Panc1 (cell line): ENCODE data around the gene CTNNA1. TPM values are rescaled to one million over a fixed set of nuclear protein-coding genes. Genes with fewer than 3 reads are reported as not detected.

ENCODE experiments used
- ATAC-seq: fragments of 200-7000 bp; cut with Tn5 transposase; 2 replicates; pipeline ENCODE4 v1.9.1; 2020; ENCODE audit warnings: mild to moderate bottlenecking, moderate library complexity
- BruUV-seq: library from RNA; stranded (reverse); fragments of 400-500 nt; replicated peaks from 2 replicates; lab custom pipeline; 2021; lab: Mats Ljungman, UMichigan
- CTCF ChIA-PET: fragments of 300-600 bp; sonication (Branson Sonifier 250); formaldehyde crosslinking; loops from one replicate; lab custom pipeline; 2022; ENCODE audit warnings: antibody characterized with exemption; lab: Charles Lee
- POLR2A ChIA-PET: fragments of 300-600 bp; sonication (Branson Sonifier 250); formaldehyde crosslinking; loops from one replicate; lab custom pipeline; 2022; ENCODE audit warnings: antibody characterized with exemption; lab: Charles Lee
- DNase-seq: peaks from one replicate; pipeline ENCODE4 v3.0.0-alpha.2; 2010; ENCODE audit warnings: low read depth, low spot score
- H3K27ac ChIP-seq: 2 replicates; pipeline ENCODE4 v1.5.1; 2011; ENCODE audit warnings: mild to moderate bottlenecking, low read length, inconsistent platforms
- H3K27me3 ChIP-seq: fragments of 200-500 bp; sonication (Bioruptor generic); 2 replicates; pipeline ENCODE4 v1.6.0; 2014; ENCODE audit warnings: low read length, inconsistent platforms; ENCODE audit not compliant: control insufficient read depth, insufficient read depth
- H3K36me3 ChIP-seq: fragments of 200-500 bp; sonication (Bioruptor generic); 2 replicates; pipeline ENCODE4 v1.5.1; 2014; ENCODE audit warnings: inconsistent platforms, mild to moderate bottlenecking, low read length, moderate library complexity; ENCODE audit not compliant: control insufficient read depth, insufficient read depth
- H3K4me1 ChIP-seq: 2 replicates; pipeline ENCODE4 v1.5.1; 2011; ENCODE audit warnings: inconsistent platforms, mild to moderate bottlenecking, low read length, moderate library complexity; ENCODE audit not compliant: control insufficient read depth, insufficient read depth
- H3K4me3 ChIP-seq, 2 experiments: 2 replicates each; pipeline ENCODE4 v1.5.1; 2011 to 2012; ENCODE audit warnings: low read depth in 2 of 2, low read length in 2 of 2, mild to moderate bottlenecking in 2 of 2, inconsistent platforms in 1 of 2, moderate library complexity in 1 of 2
- H3K9me3 ChIP-seq: fragments of 200-500 bp; sonication (Bioruptor generic); 2 replicates; pipeline ENCODE4 v1.5.1; 2014; ENCODE audit warnings: low read depth, mild to moderate bottlenecking, inconsistent platforms, low read length, moderate library complexity; ENCODE audit not compliant: control insufficient read depth, insufficient read depth
- POLR2AphosphoS5 ChIP-seq: IDR thresholded peaks from 2 replicates; pipeline ENCODE4 v1.6.1; 2012; ENCODE audit warnings: mild to moderate bottlenecking, low read depth, low read length, moderate library complexity
- SIN3A ChIP-seq: IDR thresholded peaks from 2 replicates; pipeline ENCODE4 v1.6.1; 2012; ENCODE audit warnings: low read depth, mild to moderate bottlenecking, low read length, moderate library complexity, borderline replicate concordance; ENCODE audit not compliant: insufficient read depth
- TCF7L2 ChIP-seq: IDR thresholded peaks from 2 replicates; pipeline ENCODE4 v1.6.1; 2011; ENCODE audit warnings: mild to moderate bottlenecking, low read depth, low read length, inconsistent platforms
- in situ Hi-C: cut with HindIII; loops from 2 replicates; pipeline ENCODE4 v1.10.0; 2016; ENCODE audit warnings: low sequenced_read_pairs, low pct_unique_long_range_greater_than_20kb
- intact Hi-C: fragments of 100-400 bp; cut with micrococcal nuclease; formaldehyde crosslinking; loops from one replicate; pipeline ENCODE4 v1.10.0; 2022; ENCODE audit not compliant: unreplicated experiment
- total RNA-seq: library from RNA; stranded (reverse); gene quantifications from one replicate; pipeline ENCODE4 v1.2.1, GENCODE V29; 2021; ENCODE audit not compliant: unreplicated experiment
- TF ChIP-seq, protein P1 (sequence below): fragments of 450-650 bp; IDR thresholded peaks from 2 replicates; pipeline ENCODE4 v1.5.1; 2017; ENCODE audit warnings: mild to moderate bottlenecking
- TF ChIP-seq, protein P2 (sequence below), 2 experiments: IDR thresholded peaks; 2 replicates each; pipeline ENCODE4 v1.6.1; 2011 to 2012; ENCODE audit warnings: low read depth in 2 of 2, control low read depth in 1 of 2, low read length in 1 of 2, mild to moderate bottlenecking in 1 of 2, moderate library complexity in 1 of 2; ENCODE audit not compliant: insufficient read depth in 1 of 2

Gene CTNNA1
- total RNA-seq, 1 experiment from 2014 or later = 298 TPM

DNA sequence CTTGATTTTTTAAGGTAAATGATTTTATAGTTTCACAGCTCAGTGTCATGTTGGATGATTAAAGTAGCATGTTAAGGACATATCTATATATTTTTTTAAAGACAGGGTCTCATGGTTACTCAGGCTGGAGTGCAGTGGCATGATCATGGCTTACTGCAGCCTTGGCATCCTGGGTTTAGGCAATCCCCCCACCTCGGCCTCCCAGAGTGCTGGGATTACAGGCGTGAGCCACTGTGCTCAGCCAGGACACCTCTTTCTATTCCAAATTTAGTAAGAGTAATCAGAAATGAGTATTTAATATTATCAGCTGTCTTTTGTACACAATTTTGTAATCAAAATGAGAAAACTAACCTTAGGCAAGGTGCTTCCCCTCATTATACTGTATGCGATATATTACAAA, 160.5 kb downstream of the CTNNA1 start:
- ATAC-seq (no peak), DNase-seq (no peak)
- in situ Hi-C loops = no loop called here
- no peaks in the 10 kb centered on the region for H3K27me3 ChIP-seq
- ChIA-PET POLR2A (no interaction called here), CTCF (no interaction called here)
- no peaks in the 10 kb centered on the region for H3K4me1 ChIP-seq
- intact Hi-C loops = no loop called here
- no peak overlapping the region for H3K27ac ChIP-seq
- no peaks in the 10 kb centered on the region for H3K9me3 ChIP-seq
- BruUV-seq = no TSS peak
- TF ChIP-seq SIN3A (no peak), TCF7L2 (no peak), POLR2AphosphoS5 (no peak)
- TF ChIP-seq, protein P1, sequence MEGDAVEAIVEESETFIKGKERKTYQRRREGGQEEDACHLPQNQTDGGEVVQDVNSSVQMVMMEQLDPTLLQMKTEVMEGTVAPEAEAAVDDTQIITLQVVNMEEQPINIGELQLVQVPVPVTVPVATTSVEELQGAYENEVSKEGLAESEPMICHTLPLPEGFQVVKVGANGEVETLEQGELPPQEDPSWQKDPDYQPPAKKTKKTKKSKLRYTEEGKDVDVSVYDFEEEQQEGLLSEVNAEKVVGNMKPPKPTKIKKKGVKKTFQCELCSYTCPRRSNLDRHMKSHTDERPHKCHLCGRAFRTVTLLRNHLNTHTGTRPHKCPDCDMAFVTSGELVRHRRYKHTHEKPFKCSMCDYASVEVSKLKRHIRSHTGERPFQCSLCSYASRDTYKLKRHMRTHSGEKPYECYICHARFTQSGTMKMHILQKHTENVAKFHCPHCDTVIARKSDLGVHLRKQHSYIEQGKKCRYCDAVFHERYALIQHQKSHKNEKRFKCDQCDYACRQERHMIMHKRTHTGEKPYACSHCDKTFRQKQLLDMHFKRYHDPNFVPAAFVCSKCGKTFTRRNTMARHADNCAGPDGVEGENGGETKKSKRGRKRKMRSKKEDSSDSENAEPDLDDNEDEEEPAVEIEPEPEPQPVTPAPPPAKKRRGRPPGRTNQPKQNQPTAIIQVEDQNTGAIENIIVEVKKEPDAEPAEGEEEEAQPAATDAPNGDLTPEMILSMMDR = no peak
- TF ChIP-seq, protein P2, sequence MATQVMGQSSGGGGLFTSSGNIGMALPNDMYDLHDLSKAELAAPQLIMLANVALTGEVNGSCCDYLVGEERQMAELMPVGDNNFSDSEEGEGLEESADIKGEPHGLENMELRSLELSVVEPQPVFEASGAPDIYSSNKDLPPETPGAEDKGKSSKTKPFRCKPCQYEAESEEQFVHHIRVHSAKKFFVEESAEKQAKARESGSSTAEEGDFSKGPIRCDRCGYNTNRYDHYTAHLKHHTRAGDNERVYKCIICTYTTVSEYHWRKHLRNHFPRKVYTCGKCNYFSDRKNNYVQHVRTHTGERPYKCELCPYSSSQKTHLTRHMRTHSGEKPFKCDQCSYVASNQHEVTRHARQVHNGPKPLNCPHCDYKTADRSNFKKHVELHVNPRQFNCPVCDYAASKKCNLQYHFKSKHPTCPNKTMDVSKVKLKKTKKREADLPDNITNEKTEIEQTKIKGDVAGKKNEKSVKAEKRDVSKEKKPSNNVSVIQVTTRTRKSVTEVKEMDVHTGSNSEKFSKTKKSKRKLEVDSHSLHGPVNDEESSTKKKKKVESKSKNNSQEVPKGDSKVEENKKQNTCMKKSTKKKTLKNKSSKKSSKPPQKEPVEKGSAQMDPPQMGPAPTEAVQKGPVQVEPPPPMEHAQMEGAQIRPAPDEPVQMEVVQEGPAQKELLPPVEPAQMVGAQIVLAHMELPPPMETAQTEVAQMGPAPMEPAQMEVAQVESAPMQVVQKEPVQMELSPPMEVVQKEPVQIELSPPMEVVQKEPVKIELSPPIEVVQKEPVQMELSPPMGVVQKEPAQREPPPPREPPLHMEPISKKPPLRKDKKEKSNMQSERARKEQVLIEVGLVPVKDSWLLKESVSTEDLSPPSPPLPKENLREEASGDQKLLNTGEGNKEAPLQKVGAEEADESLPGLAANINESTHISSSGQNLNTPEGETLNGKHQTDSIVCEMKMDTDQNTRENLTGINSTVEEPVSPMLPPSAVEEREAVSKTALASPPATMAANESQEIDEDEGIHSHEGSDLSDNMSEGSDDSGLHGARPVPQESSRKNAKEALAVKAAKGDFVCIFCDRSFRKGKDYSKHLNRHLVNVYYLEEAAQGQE (IDR thresholded peaks at IDR 0.05; ENCODE audit: insufficient read depth in 1 of 2, low read depth in 2 of 2, low read length in 1 of 2) = no peak
- no peaks in the 10 kb centered on the region for H3K36me3 ChIP-seq
- H3K4me3 ChIP-seq = no peak overlapping the region

DNA sequence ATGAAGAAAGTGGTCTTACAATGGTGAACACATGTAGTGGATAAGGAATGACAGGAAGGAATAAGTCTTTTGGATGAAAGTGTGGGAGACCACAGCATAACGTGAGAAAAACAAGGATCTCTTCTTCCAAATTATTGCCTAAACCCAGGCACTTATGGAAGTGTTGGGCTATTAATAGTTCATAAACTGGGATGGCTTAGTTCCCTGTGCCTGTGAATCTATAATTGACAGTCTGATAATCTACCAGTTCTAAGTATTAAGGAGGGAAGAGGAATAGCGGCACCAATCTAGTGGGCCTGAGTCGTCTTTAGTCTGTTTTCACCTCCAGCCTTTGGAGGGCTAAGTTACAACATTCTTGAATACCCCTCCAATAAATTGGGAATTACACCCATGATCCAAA, 161.1 kb downstream of the CTNNA1 start:
- CTCF ChIA-PET = no interaction called here
- in situ Hi-C loops = no loop called here
- TF ChIP-seq POLR2AphosphoS5 = no peak
- TF ChIP-seq, protein P2 (IDR thresholded peaks at IDR 0.05; ENCODE audit: insufficient read depth in 1 of 2, low read depth in 2 of 2, low read length in 1 of 2) = no peak
- no peak for TF ChIP-seq TCF7L2
- TF ChIP-seq, protein P1 = no peak
- TF ChIP-seq SIN3A = no peak

More for the DNA sequence above, 161.1 kb downstream of the CTNNA1 start:
- Histone ChIP-seq H3K36me3 (no peaks in the 10 kb centered on the region), H3K9me3 (no peaks in the 10 kb centered on the region), H3K27me3 (no peaks in the 10 kb centered on the region), H3K4me1 (no peaks in the 10 kb centered on the region), H3K27ac (no peak overlapping the region), H3K4me3 (no peak overlapping the region)
- BruUV-seq = no TSS peak
- intact Hi-C loops = no loop called here
- DNase-seq (no peak), ATAC-seq (no peak)
- POLR2A ChIA-PET = no interaction called here
